Fibroblast of lung (primary cell): ENCODE data around the gene SYTL4.

Experiments used
- CTCF ChIP-seq, 2 donors: IDR thresholded peaks in 1 of 2; conservative IDR thresholded peaks in 1 of 2; 1 replicate in 1 of 2; 2 replicates in 1 of 2; pipeline ENCODE4 v1.5.1; 2011 to 2012; ENCODE audit warnings: low read length in 2 of 2, control low read depth in 1 of 2, inconsistent platforms in 1 of 2, low read depth in 1 of 2, mild to moderate bottlenecking in 1 of 2
- EZH2 ChIP-seq: IDR thresholded peaks from 2 replicates; pipeline ENCODE4 v1.5.1; 2012; ENCODE audit warnings: low read length, control low read depth, mild to moderate bottlenecking; ENCODE audit errors: missing control alignments

- TF ChIP-seq EZH2 (no peak), CTCF (conservative IDR thresholded peaks at IDR 0.05 in 1 of 2, IDR thresholded peaks at IDR 0.05 in 1 of 2; ENCODE audit: low read depth in 1 of 2, low read length in 2 of 2) (no peak)
Measured at GRCh38 chrX:100685997-100686305, 46.0 kb downstream of the SYTL4 start.
